ENCODE measurements around the gene UBAC1. TPM values are rescaled to one million over a fixed set of nuclear protein-coding genes. Genes with fewer than 3 reads are reported as not detected.

UBAC1 gene
- total and polyA plus RNA-seq, 9 of the 15 experiments (the other 6 are each of a cell fraction or from before 2014, with no cell fraction given) = 94.0 to 399 (median 228) TPM

GRCh38 chr9:135970128-135970815, 9.1 kb upstream of the UBAC1 start:
- Histone ChIP-seq H3K9me1 (ENCODE audit: control insufficient read depth, insufficient read depth, low read length) (no peaks in the 10 kb centered on the region), H3K27me3 (ENCODE audit: control insufficient read depth in 2 of 2, insufficient read depth in 2 of 2, low read length in 2 of 2) (peaks cover 11 to 31% of the 10 kb centered on the region in 2 experiments; a peak in 3 of 5 replicates), H2AFZ (ENCODE audit: low read depth, low read length) (no peak overlapping the region), H3K4me3 (no peak overlapping the region), H3K36me3 (ENCODE audit: control insufficient read depth, insufficient read depth, low read length) (no peaks in the 10 kb centered on the region), H3K79me2 (ENCODE audit: control insufficient read depth, insufficient read depth, low read length) (no peaks in the 10 kb centered on the region), H4K20me1 (replicated peaks; ENCODE audit: control insufficient read depth, insufficient read depth, low read length) (no peaks in the 10 kb centered on the region), H3K4me1 (replicated peaks in 1 of 2; ENCODE audit: control insufficient read depth in 2 of 2, insufficient read depth in 2 of 2, low read length in 2 of 2) (peaks cover 0 to 42% of the 10 kb centered on the region in 2 experiments; a peak in 3 of 5 replicates), H3K9me3 (replicated peaks; ENCODE audit: control insufficient read depth, insufficient read depth, low read depth, low read length) (no peaks in the 10 kb centered on the region), H3K4me2 (ENCODE audit: insufficient read depth, low read length) (no peak overlapping the region), H3K27ac (ENCODE audit: extremely low read depth, low read depth, low read length) (no peak overlapping the region), H3K9ac (ENCODE audit: insufficient read depth in 1 of 2, low read depth in 2 of 2, low read length in 2 of 2) (no peak overlapping the region; a peak in 1 of 4 replicates)
- in situ Hi-C loops (cut with MboI) = no loop called here
- ChIA-PET POLR2A (interaction anchor here (1.0 kb wide), 1 partner anchor 19 kb away, joined by 4 read pairs; no protein-coding TSS in a partner anchor), CTCF (ENCODE audit: low intra/inter-chr PET ratio) (no interaction called here)
- ATAC-seq (no peak), DNase-seq (ENCODE audit: extremely low read depth in 1 of 4, low spot score in 3 of 4) (no peak), FAIRE-seq (no peak)
- under 1% methylated on average over 6 of the region's 9 CpGs for WGBS (ENCODE audit: insufficient coverage, low coverage, missing lambda C conversion rate)
- no peak for TF ChIP-seq CBX8 (IDR thresholded peaks at IDR 0.05; ENCODE audit: borderline replicate concordance, extremely low read depth, low read depth, low read length, poor library complexity, severe bottlenecking)
- no peak for TF ChIP-seq CXXC5 (CRISPR knock-in tag; IDR thresholded peaks at IDR 0.05)
- no peak for TF ChIP-seq SMARCA5 (IDR thresholded peaks at IDR 0.05)
- TF ChIP-seq PYGO2 (tag; IDR thresholded peaks at IDR 0.05) = no peak
- no peak for TF ChIP-seq MAFG (tag; conservative IDR thresholded peaks at IDR 0.05)
- no peak for TF ChIP-seq ZNF263 (CRISPR knock-in tag; IDR thresholded peaks at IDR 0.05; ENCODE audit: borderline replicate concordance)
- no peak for TF ChIP-seq SMARCA4 (IDR thresholded peaks at IDR 0.05)
- TF ChIP-seq ELF4 (CRISPR knock-in tag; IDR thresholded peaks at IDR 0.05) = no peak
- TF ChIP-seq ZFX (CRISPR knock-in tag; IDR thresholded peaks at IDR 0.05) = no peak
- TF ChIP-seq CBX1 (IDR thresholded peaks at IDR 0.05; ENCODE audit: low read depth) = no peak
- no peak for TF ChIP-seq U2AF1 (optimal IDR thresholded peaks at IDR 0.05; ENCODE audit: low read depth, low read length)
- no peak for TF ChIP-seq NCOA4 (IDR thresholded peaks at IDR 0.05; ENCODE audit: partially characterized antibody)
- no peak for TF ChIP-seq KLF10 (CRISPR knock-in tag; IDR thresholded peaks at IDR 0.05)
- no peak for TF ChIP-seq CEBPG (CRISPR knock-in tag; IDR thresholded peaks at IDR 0.05)
- TF ChIP-seq CEBPG (tag; conservative IDR thresholded peaks at IDR 0.05 in 1 of 2, IDR thresholded peaks at IDR 0.05 in 1 of 2) = no peak
- TF ChIP-seq SRF (CRISPR knock-in tag; IDR thresholded peaks at IDR 0.05) = no peak
- TF ChIP-seq NFE2 (IDR thresholded peaks at IDR 0.05; ENCODE audit: low read depth) = no peak
- no peak for TF ChIP-seq ZBTB7A (IDR thresholded peaks at IDR 0.05; ENCODE audit: borderline replicate concordance, control insufficient read depth, low read depth, low read length)
- BruUV-seq (replicated peaks) = no TSS peak
- intact Hi-C loops (cut with micrococcal nuclease) = no loop called here
